ENCODE data around the gene NRDC. TPM values are rescaled to one million over a fixed set of nuclear protein-coding genes. Genes with fewer than 3 reads are reported as not detected.

The NRDC gene
- total RNA-seq, 3 donors from 2014 or later: 83.3 to 119 (median 91.4) TPM

DNA sequence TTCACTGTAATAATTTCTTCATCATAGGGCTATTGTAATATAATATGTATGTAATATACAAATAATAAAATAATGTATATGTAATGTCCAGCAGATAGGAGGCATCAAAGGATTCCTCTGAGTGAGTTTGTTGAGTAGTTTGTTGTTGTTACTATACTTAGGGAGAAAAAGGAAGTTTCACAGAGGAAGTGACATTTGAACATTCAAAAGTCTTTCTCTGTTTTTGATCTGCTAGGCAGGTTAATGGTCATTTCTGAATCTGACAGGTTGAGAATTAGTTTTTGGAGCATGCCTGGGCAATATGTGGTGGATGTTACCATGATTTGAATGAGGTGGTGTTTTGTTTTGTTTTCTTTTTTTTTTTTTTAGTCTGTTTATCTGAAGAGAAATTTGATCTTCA, 102.1 kb downstream of the NRDC start:
- H3K4me3 ChIP-seq: no peak overlapping the region
- no peaks in the 10 kb centered on the region for H3K4me1 ChIP-seq (ENCODE audit: low read depth)
- DNase-seq (no peak), ATAC-seq (no peak)
- TF ChIP-seq, protein P1, sequence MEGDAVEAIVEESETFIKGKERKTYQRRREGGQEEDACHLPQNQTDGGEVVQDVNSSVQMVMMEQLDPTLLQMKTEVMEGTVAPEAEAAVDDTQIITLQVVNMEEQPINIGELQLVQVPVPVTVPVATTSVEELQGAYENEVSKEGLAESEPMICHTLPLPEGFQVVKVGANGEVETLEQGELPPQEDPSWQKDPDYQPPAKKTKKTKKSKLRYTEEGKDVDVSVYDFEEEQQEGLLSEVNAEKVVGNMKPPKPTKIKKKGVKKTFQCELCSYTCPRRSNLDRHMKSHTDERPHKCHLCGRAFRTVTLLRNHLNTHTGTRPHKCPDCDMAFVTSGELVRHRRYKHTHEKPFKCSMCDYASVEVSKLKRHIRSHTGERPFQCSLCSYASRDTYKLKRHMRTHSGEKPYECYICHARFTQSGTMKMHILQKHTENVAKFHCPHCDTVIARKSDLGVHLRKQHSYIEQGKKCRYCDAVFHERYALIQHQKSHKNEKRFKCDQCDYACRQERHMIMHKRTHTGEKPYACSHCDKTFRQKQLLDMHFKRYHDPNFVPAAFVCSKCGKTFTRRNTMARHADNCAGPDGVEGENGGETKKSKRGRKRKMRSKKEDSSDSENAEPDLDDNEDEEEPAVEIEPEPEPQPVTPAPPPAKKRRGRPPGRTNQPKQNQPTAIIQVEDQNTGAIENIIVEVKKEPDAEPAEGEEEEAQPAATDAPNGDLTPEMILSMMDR (IDR thresholded peaks at IDR 0.05): no peak
- H3K36me3 ChIP-seq (ENCODE audit: low read depth): no peaks in the 10 kb centered on the region
- H3K9me3 ChIP-seq: no peaks in the 10 kb centered on the region
- intact Hi-C loops (cut with DNase I, micrococcal nuclease): no loop called here

- peak; percentile 85 for ATAC-seq
- peaks cover 8% of the 10 kb centered on the region for H3K4me1 ChIP-seq (ENCODE audit: low read depth)
- intact Hi-C loops (cut with DNase I, micrococcal nuclease): no loop called here
- H3K4me3 ChIP-seq: no peak overlapping the region
- no peaks in the 10 kb centered on the region for H3K9me3 ChIP-seq
- no peaks in the 10 kb centered on the region for H3K36me3 ChIP-seq (ENCODE audit: low read depth)
- DNase-seq: peak in 1 of 3 donors; percentile 38
- TF ChIP-seq, protein P1 (IDR thresholded peaks at IDR 0.05): peak; percentile 46
These were observed 109.4 kb downstream of the NRDC start for GRCh38 chr1:51768971-51769588.

DNA sequence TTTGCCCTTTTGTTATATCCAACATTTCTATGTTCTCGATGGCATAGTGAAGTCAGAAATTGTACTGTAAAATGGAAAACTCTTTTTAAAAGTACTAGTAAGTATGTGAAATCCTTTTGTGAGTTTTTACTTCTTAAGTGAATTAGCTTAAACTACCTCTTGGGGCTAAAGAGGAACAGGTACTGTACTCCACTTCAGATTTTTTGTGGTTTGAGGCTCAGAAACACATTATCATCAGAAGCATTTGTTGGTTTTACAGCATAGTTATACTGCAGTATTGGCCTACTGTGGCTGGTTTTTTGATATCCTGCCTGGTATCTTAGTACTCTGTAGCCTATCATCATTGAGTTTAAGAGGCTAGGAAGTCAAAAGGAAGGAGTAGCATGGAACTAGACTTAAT, 117.2 kb downstream of the NRDC start:
- intact Hi-C loops (cut with DNase I, micrococcal nuclease): no loop called here
- no peak for ATAC-seq
- TF ChIP-seq, protein P1 (IDR thresholded peaks at IDR 0.05): no peak
- no peak for DNase-seq
- no peak overlapping the region for H3K4me3 ChIP-seq
- H3K4me1 ChIP-seq (ENCODE audit: low read depth): no peaks in the 10 kb centered on the region
- H3K9me3 ChIP-seq: no peaks in the 10 kb centered on the region
- H3K36me3 ChIP-seq (ENCODE audit: low read depth): no peaks in the 10 kb centered on the region

GRCh38 chr1:51760872-51761271, 117.7 kb downstream of the NRDC start:
- Histone ChIP-seq H3K4me1 (ENCODE audit: low read depth) (no peaks in the 10 kb centered on the region), H3K4me3 (no peak overlapping the region), H3K36me3 (ENCODE audit: low read depth) (no peaks in the 10 kb centered on the region), H3K9me3 (no peaks in the 10 kb centered on the region)
- TF ChIP-seq, protein P1 (IDR thresholded peaks at IDR 0.05): no peak
- intact Hi-C loops (cut with DNase I, micrococcal nuclease): no loop called here
- DNase-seq (no peak), ATAC-seq (no peak)

DNA sequence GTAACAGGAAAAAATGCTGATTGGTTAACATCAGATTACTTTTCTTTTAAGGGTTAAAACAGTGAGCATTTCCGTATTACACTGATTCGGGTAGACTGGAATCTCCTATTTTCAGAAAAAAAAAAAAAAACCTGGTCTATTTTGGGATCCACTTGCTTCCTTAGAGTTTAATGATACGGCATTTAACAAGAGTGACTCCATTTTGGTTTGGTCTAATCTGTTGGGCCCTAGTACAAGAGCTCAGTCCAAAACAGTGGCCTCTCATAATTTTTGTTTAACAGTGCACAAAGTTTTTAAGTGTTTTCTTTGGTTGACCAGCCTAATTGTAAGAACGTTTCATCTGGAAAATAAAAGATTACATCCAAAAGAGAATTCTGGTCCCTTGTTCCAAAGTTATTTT, 120.2 kb downstream of the NRDC start:
- DNase-seq (no peak), ATAC-seq (no peak)
- no peaks in the 10 kb centered on the region for H3K9me3 ChIP-seq
- TF ChIP-seq, protein P1 (IDR thresholded peaks at IDR 0.05): no peak
- intact Hi-C loops (cut with DNase I, micrococcal nuclease): no loop called here
- no peak overlapping the region for H3K4me3 ChIP-seq
- no peaks in the 10 kb centered on the region for H3K4me1 ChIP-seq (ENCODE audit: low read depth)
- no peaks in the 10 kb centered on the region for H3K36me3 ChIP-seq (ENCODE audit: low read depth)

DNA sequence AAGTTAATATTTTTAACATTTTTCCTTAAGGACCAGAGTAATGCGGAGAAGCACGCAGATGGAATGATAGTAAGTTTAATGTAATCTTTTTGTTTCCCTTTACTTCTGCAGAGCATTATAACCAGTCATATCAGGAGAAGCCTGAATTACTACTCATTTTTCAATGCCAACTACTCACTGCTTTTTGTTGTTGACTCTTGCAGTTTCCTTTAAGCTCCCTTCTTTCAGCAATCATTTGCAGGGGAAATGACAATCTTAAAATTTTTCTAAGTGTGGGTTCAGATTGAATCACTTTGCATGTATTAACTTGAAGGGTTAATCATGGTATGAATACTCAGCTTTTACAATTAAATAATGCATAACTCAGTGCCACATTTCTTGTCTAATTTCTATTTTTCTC, 122.2 kb downstream of the NRDC start:
- Histone ChIP-seq H3K4me3 (no peak overlapping the region), H3K36me3 (ENCODE audit: low read depth) (no peaks in the 10 kb centered on the region), H3K9me3 (no peaks in the 10 kb centered on the region), H3K4me1 (ENCODE audit: low read depth) (no peaks in the 10 kb centered on the region)
- no peak for DNase-seq
- TF ChIP-seq, protein P1 (IDR thresholded peaks at IDR 0.05): no peak
- intact Hi-C loops (cut with DNase I, micrococcal nuclease): no loop called here
- no peak for ATAC-seq

Data from mucosa of descending colon (tissue), 3 donors.